ENCODE results near the gene CDKAL1.

Gene CDKAL1

DNA sequence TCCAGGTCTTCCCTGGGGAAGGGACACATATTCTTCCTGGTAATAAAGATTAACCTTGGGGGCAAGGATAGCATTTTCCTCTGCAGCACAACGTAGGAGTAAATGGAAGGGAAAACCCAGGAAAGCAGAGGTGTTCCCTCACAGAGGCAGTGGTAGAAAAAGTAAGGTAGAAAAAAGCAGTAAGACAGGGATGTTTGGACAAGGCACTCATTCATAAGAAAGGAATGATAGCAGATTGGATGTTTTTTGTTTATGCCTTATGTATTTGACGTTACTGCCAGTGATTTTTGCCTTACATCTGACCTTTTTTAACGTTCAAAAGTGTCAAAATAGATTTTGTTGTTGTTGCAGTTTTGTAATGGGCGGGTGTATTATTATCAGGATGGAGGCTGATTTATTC, 395.0 kb downstream of the CDKAL1 start:
- H4K8ac ChIP-seq (ENCODE audit: low read length) = no peak overlapping the region
- H2BK5ac ChIP-seq (ENCODE audit: low read depth, low read length, poor library complexity, severe bottlenecking) = no peak overlapping the region
- no peak overlapping the region for H3K27ac ChIP-seq (ENCODE audit: low read length, poor library complexity, severe bottlenecking)
- H3K4me1 ChIP-seq (ENCODE audit: control insufficient read depth, insufficient read depth, low read depth, low read length) = no peaks in the 10 kb centered on the region
- no peak overlapping the region for H3K4me2 ChIP-seq (ENCODE audit: low read length, poor library complexity, severe bottlenecking)
- no peak overlapping the region for H2BK120ac ChIP-seq (ENCODE audit: low read depth, low read length)
- no peak overlapping the region for H2BK15ac ChIP-seq (ENCODE audit: low read depth, poor library complexity, severe bottlenecking)
- no peak overlapping the region for H3K14ac ChIP-seq (ENCODE audit: low read length in 2 of 2)
- H3K18ac ChIP-seq (ENCODE audit: low read depth in 1 of 2, low read length in 2 of 2) = no peak overlapping the region
- H3K23ac ChIP-seq (ENCODE audit: low read length in 2 of 2) = no peak overlapping the region
- DNase-seq = no peak
- no peak overlapping the region for H3K4ac ChIP-seq (ENCODE audit: low read depth in 1 of 2, low read length in 2 of 2)
- H3K4me3 ChIP-seq (ENCODE audit: insufficient read depth in 1 of 2, low read depth in 1 of 2, low read length in 2 of 2) = no peak overlapping the region
- no peaks in the 10 kb centered on the region for H3K9me3 ChIP-seq (ENCODE audit: control insufficient read depth, low read length)
- no peaks in the 10 kb centered on the region for H3K79me1 ChIP-seq (replicated peaks; ENCODE audit: low read length, poor library complexity, severe bottlenecking)
- H4K91ac ChIP-seq (ENCODE audit: low read length) = no peak overlapping the region
- H2BK12ac ChIP-seq (ENCODE audit: low read length in 2 of 2) = no peak overlapping the region
- 79% methylated on average over 4 of the region's 4 CpGs for WGBS
- H3K9ac ChIP-seq (ENCODE audit: low read length) = no peak overlapping the region
- H3K27me3 ChIP-seq (ENCODE audit: control insufficient read depth in 1 of 2, insufficient read depth in 1 of 2, low read length in 2 of 2) = no peaks in the 10 kb centered on the region
- no peak overlapping the region for H2AFZ ChIP-seq (ENCODE audit: low read depth, low read length)
- peak overlapping the region; percentile 15 for H2AK5ac ChIP-seq (ENCODE audit: low read length, severe bottlenecking)
- H3K36me3 ChIP-seq (ENCODE audit: control insufficient read depth in 1 of 2, insufficient read depth in 2 of 2, low read depth in 1 of 2, low read length in 2 of 2) = no peaks in the 10 kb centered on the region

DNA sequence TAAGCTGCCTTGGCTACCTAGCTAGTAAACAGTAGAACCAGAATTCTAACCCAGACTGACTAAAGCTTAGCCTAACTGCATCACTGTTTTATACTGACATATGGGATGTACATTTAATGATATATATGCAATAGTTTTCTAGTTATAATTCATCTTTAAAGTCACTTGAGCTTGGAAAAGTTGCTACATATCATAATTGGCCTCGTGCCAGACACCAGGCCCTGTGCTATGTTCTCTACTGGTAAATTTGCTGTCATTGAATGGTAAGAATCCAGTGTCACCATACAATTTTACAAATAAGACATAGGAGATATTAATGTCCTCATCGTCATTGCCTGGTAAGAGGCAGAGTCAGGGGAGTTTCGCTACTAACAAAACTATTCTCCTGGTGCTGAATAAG, 396.8 kb downstream of the CDKAL1 start:
- Histone ChIP-seq H3K9me3 (ENCODE audit: control insufficient read depth, low read length) (no peaks in the 10 kb centered on the region), H3K4ac (ENCODE audit: low read depth in 1 of 2, low read length in 2 of 2) (no peak overlapping the region), H2BK15ac (ENCODE audit: low read depth, poor library complexity, severe bottlenecking) (no peak overlapping the region), H2BK12ac (ENCODE audit: low read length in 2 of 2) (no peak overlapping the region), H3K18ac (ENCODE audit: low read depth in 1 of 2, low read length in 2 of 2) (no peak overlapping the region), H3K36me3 (ENCODE audit: control insufficient read depth in 1 of 2, insufficient read depth in 2 of 2, low read depth in 1 of 2, low read length in 2 of 2) (no peaks in the 10 kb centered on the region), H2AK5ac (ENCODE audit: low read length, severe bottlenecking) (no peak overlapping the region), H4K8ac (ENCODE audit: low read length) (no peak overlapping the region), H3K27me3 (ENCODE audit: control insufficient read depth in 1 of 2, insufficient read depth in 1 of 2, low read length in 2 of 2) (no peaks in the 10 kb centered on the region), H3K4me2 (ENCODE audit: low read length, poor library complexity, severe bottlenecking) (no peak overlapping the region), H2BK5ac (ENCODE audit: low read depth, low read length, poor library complexity, severe bottlenecking) (no peak overlapping the region), H3K27ac (ENCODE audit: low read length, poor library complexity, severe bottlenecking) (no peak overlapping the region), H2AFZ (ENCODE audit: low read depth, low read length) (no peak overlapping the region), H3K9ac (ENCODE audit: low read length) (no peak overlapping the region), H3K79me1 (replicated peaks; ENCODE audit: low read length, poor library complexity, severe bottlenecking) (no peaks in the 10 kb centered on the region), H3K4me1 (ENCODE audit: control insufficient read depth, insufficient read depth, low read depth, low read length) (no peaks in the 10 kb centered on the region), H3K23ac (ENCODE audit: low read length in 2 of 2) (no peak overlapping the region), H3K4me3 (ENCODE audit: insufficient read depth in 1 of 2, low read depth in 1 of 2, low read length in 2 of 2) (no peak overlapping the region), H2BK120ac (ENCODE audit: low read depth, low read length) (no peak overlapping the region), H3K14ac (ENCODE audit: low read length in 2 of 2) (no peak overlapping the region), H4K91ac (ENCODE audit: low read length) (no peak overlapping the region)
- no peak for DNase-seq
- 100% methylated on average over 2 of the region's 3 CpGs for WGBS

DNA sequence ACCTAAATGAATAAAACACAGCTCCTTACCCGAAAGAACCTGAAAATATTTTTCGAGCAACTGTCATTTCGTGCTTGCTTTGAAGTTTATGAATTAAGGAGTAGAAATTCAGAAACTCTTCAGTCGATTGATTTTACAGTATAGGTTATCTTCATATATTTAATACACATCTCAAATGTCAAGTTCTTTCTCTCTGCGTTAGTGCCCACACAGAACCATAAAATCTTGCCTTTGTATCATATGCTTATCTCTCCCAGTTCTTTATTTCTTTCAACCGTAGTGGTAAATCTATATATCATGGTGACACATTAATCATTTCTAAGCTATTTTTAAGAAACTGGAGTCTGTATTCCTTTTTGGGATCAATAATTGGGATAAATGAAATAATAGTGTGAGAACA, 397.5 kb downstream of the CDKAL1 start:
- no peak overlapping the region for H2BK12ac ChIP-seq (ENCODE audit: low read length in 2 of 2)
- no peak overlapping the region for H4K91ac ChIP-seq (ENCODE audit: low read length)
- H2BK15ac ChIP-seq (ENCODE audit: low read depth, poor library complexity, severe bottlenecking) = no peak overlapping the region
- no peak overlapping the region for H2AK5ac ChIP-seq (ENCODE audit: low read length, severe bottlenecking)
- H3K14ac ChIP-seq (ENCODE audit: low read length in 2 of 2) = no peak overlapping the region
- no peak overlapping the region for H3K27ac ChIP-seq (ENCODE audit: low read length, poor library complexity, severe bottlenecking)
- no peak overlapping the region for H4K8ac ChIP-seq (ENCODE audit: low read length)
- DNase-seq = no peak
- no peaks in the 10 kb centered on the region for H3K4me1 ChIP-seq (ENCODE audit: control insufficient read depth, insufficient read depth, low read depth, low read length)
- H3K23ac ChIP-seq (ENCODE audit: low read length in 2 of 2) = no peak overlapping the region
- H3K36me3 ChIP-seq (ENCODE audit: control insufficient read depth in 1 of 2, insufficient read depth in 2 of 2, low read depth in 1 of 2, low read length in 2 of 2) = no peaks in the 10 kb centered on the region
- no peak overlapping the region for H3K4ac ChIP-seq (ENCODE audit: low read depth in 1 of 2, low read length in 2 of 2)
- no peak overlapping the region for H3K4me2 ChIP-seq (ENCODE audit: low read length, poor library complexity, severe bottlenecking)
- H3K79me1 ChIP-seq (replicated peaks; ENCODE audit: low read length, poor library complexity, severe bottlenecking) = no peaks in the 10 kb centered on the region
- no peak overlapping the region for H2AFZ ChIP-seq (ENCODE audit: low read depth, low read length)
- H3K27me3 ChIP-seq (ENCODE audit: control insufficient read depth in 1 of 2, insufficient read depth in 1 of 2, low read length in 2 of 2) = no peaks in the 10 kb centered on the region
- no peak overlapping the region for H3K18ac ChIP-seq (ENCODE audit: low read depth in 1 of 2, low read length in 2 of 2)
- no CpG with 5 or more reads among the region's 6 CpGs for WGBS
- no peak overlapping the region for H2BK5ac ChIP-seq (ENCODE audit: low read depth, low read length, poor library complexity, severe bottlenecking)
- H3K4me3 ChIP-seq (ENCODE audit: insufficient read depth in 1 of 2, low read depth in 1 of 2, low read length in 2 of 2) = no peak overlapping the region
- H2BK120ac ChIP-seq (ENCODE audit: low read depth, low read length) = no peak overlapping the region
- H3K9ac ChIP-seq (ENCODE audit: low read length) = no peak overlapping the region
- H3K9me3 ChIP-seq (ENCODE audit: control insufficient read depth, low read length) = no peaks in the 10 kb centered on the region

DNA sequence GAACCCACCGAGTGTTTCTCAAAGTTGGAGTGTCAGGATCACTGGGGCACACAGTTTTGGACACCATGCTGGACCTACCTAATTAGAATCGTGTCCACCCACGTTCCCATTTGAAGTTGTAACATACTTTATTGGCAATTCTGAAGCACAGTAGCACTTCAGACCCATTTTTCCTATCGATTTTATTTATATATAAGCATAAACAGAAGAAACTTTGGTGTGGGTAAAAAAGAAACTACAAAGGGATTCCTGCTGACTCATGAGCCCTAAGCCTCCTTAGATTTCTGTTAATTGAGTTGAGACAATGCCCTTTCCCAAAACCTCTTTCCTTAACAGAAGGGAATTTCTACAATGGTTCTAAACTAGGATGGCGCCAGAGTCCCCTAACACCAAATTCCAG, 398.0 kb downstream of the CDKAL1 start:
- Histone ChIP-seq H3K4me3 (ENCODE audit: insufficient read depth in 1 of 2, low read depth in 1 of 2, low read length in 2 of 2) (no peak overlapping the region), H3K27ac (ENCODE audit: low read length, poor library complexity, severe bottlenecking) (no peak overlapping the region), H3K23ac (ENCODE audit: low read length in 2 of 2) (no peak overlapping the region), H3K79me1 (replicated peaks; ENCODE audit: low read length, poor library complexity, severe bottlenecking) (peaks cover 2% of the 10 kb centered on the region), H2AFZ (ENCODE audit: low read depth, low read length) (no peak overlapping the region), H3K27me3 (ENCODE audit: control insufficient read depth in 1 of 2, insufficient read depth in 1 of 2, low read length in 2 of 2) (no peaks in the 10 kb centered on the region), H4K91ac (ENCODE audit: low read length) (no peak overlapping the region), H2BK120ac (ENCODE audit: low read depth, low read length) (no peak overlapping the region), H2BK12ac (ENCODE audit: low read length in 2 of 2) (no peak overlapping the region), H3K9ac (ENCODE audit: low read length) (no peak overlapping the region), H3K4ac (ENCODE audit: low read depth in 1 of 2, low read length in 2 of 2) (no peak overlapping the region), H2AK5ac (ENCODE audit: low read length, severe bottlenecking) (no peak overlapping the region), H3K9me3 (ENCODE audit: control insufficient read depth, low read length) (no peaks in the 10 kb centered on the region), H3K4me2 (ENCODE audit: low read length, poor library complexity, severe bottlenecking) (no peak overlapping the region), H2BK15ac (ENCODE audit: low read depth, poor library complexity, severe bottlenecking) (no peak overlapping the region), H3K14ac (ENCODE audit: low read length in 2 of 2) (no peak overlapping the region), H3K36me3 (ENCODE audit: control insufficient read depth in 1 of 2, insufficient read depth in 2 of 2, low read depth in 1 of 2, low read length in 2 of 2) (no peaks in the 10 kb centered on the region), H3K4me1 (ENCODE audit: control insufficient read depth, insufficient read depth, low read depth, low read length) (no peaks in the 10 kb centered on the region), H4K8ac (ENCODE audit: low read length) (no peak overlapping the region), H3K18ac (ENCODE audit: low read depth in 1 of 2, low read length in 2 of 2) (no peak overlapping the region), H2BK5ac (ENCODE audit: low read depth, low read length, poor library complexity, severe bottlenecking) (no peak overlapping the region)
- DNase-seq = no peak
- 77% methylated on average over 3 of the region's 5 CpGs for WGBS

All from mesenchymal stem cell (in vitro differentiated cells and primary cell).